HepG2 (cell line): ENCODE data around the gene CNP. TPM values are rescaled to one million over a fixed set of nuclear protein-coding genes. Genes with fewer than 3 reads are reported as not detected.

Experiments
- ARNT2 ChIP-seq: sonication (generic); formaldehyde crosslinking; IDR thresholded peaks from 2 replicates; pipeline ENCODE4 v1.8.0; 2022; ENCODE audit warnings: mild to moderate bottlenecking, low read depth, missing genetic modification reagents, moderate library complexity
- BRCA1 ChIP-seq: sonication (generic); formaldehyde crosslinking; IDR thresholded peaks from 2 replicates; pipeline ENCODE4 v1.4.0; 2020; ENCODE audit warnings: missing genetic modification reagents
- GZF1 ChIP-seq: sonication (generic); formaldehyde crosslinking; IDR thresholded peaks from 2 replicates; pipeline ENCODE4 v1.5.1; 2020; ENCODE audit warnings: mild to moderate bottlenecking, missing genetic modification reagents
- KAT8 ChIP-seq: IDR thresholded peaks from 2 replicates; pipeline ENCODE4 v1.6.1; 2016; ENCODE audit warnings: missing genetic modification reagents, missing compliant biosample characterization
- KDM5A ChIP-seq: fragments of 200-600 bp; sonication (generic); IDR thresholded peaks from 2 replicates; pipeline ENCODE4 v1.7.0; 2018; ENCODE audit warnings: antibody characterized with exemption, mild to moderate bottlenecking, low read length, borderline replicate concordance
- KLF16 ChIP-seq, 2 experiments: sonication (generic) in 1 of 2; formaldehyde crosslinking in 1 of 2; IDR thresholded peaks; 2 replicates each; pipeline versions ENCODE4 v1.6.1 to v1.8.0; 2016 to 2023; ENCODE audit warnings: missing genetic modification reagents in 2 of 2, missing compliant biosample characterization in 1 of 2
- MEF2D ChIP-seq: sonication (generic); formaldehyde crosslinking; IDR thresholded peaks from 2 replicates; pipeline ENCODE4 v1.5.1; 2020; ENCODE audit warnings: mild to moderate bottlenecking, missing genetic modification reagents
- MEIS2 ChIP-seq: sonication (generic); formaldehyde crosslinking; IDR thresholded peaks from 2 replicates; pipeline ENCODE4 v1.9.0; 2021; ENCODE audit warnings: mild to moderate bottlenecking, missing genetic modification reagents
- MXI1 ChIP-seq: IDR thresholded peaks from 3 replicates; pipeline ENCODE4 v1.6.1; 2012; ENCODE audit warnings: low read depth, low read length, inconsistent platforms, borderline replicate concordance
- PCBP1 ChIP-seq: fragments of 200-400 bp; formaldehyde crosslinking; IDR thresholded peaks from 2 replicates; pipeline ENCODE4 v1.6.1; 2017; ENCODE audit warnings: mild to moderate bottlenecking, low read depth, low read length, borderline replicate concordance
- SKI ChIP-seq: fragments of 450-650 bp; IDR thresholded peaks from one replicate; pipeline ENCODE4 v1.6.1; 2018; ENCODE audit warnings: mild to moderate bottlenecking; ENCODE audit not compliant: partially characterized antibody
- WIZ ChIP-seq: sonication (generic); formaldehyde crosslinking; IDR thresholded peaks from 2 replicates; pipeline ENCODE4 v1.5.1; 2020; ENCODE audit warnings: mild to moderate bottlenecking, missing genetic modification reagents
- ZNF329 ChIP-seq: sonication (generic); formaldehyde crosslinking; IDR thresholded peaks from 2 replicates; pipeline ENCODE4 v1.9.0; 2021; ENCODE audit warnings: low read depth, mild to moderate bottlenecking, missing genetic modification reagents
- ZNF430 ChIP-seq: sonication (generic); formaldehyde crosslinking; IDR thresholded peaks from 2 replicates; pipeline ENCODE4 v1.9.0; 2021; ENCODE audit warnings: mild to moderate bottlenecking, missing genetic modification reagents
- ZZZ3 ChIP-seq: sonication (generic); formaldehyde crosslinking; IDR thresholded peaks from 2 replicates; pipeline ENCODE4 v1.4.0; 2020; ENCODE audit warnings: missing genetic modification reagents, mild to moderate bottlenecking, borderline replicate concordance
- polyA plus RNA-seq, 8 experiments: library from polyadenylated mRNA; depleted of rRNA in 3 of 8; stranded (reverse) in 7 of 8; unstranded in 1 of 8; fragments of >200 nt; fragmentation: Illumina TruSeq in 4 of 8; extraction: Trizol in 4 of 8; gene quantifications; 2 replicates each; pipeline versions ENCODE4 v1.2.1 to v1.2.3, GENCODE V29; 2011 to 2016; ENCODE audit warnings: low read depth in 4 of 8, missing spikeins in 1 of 8, mixed read lengths in 1 of 8; ENCODE audit not compliant: insufficient read depth in 1 of 8
- total RNA-seq, 5 experiments: library from RNA; depleted of rRNA; stranded (reverse); fragments of >200 nt; fragmentation: Illumina TruSeq; extraction: Trizol; gene quantifications; 2 replicates each; pipeline ENCODE4 v1.2.3, GENCODE V29; 2016; ENCODE audit warnings: low read depth in 1 of 5
- TF ChIP-seq, protein P1 (sequence below), 2 experiments: IDR thresholded peaks; 2 replicates each; pipeline ENCODE4 v1.6.1; 2011 to 2012; ENCODE audit warnings: low read length in 2 of 2, borderline replicate concordance in 1 of 2, low read depth in 1 of 2, mild to moderate bottlenecking in 1 of 2, moderate library complexity in 1 of 2
- TF ChIP-seq, protein P2 (sequence below): sonication (generic); formaldehyde crosslinking; IDR thresholded peaks from 2 replicates; pipeline ENCODE4 v1.4.0; 2020; ENCODE audit warnings: mild to moderate bottlenecking, missing genetic modification reagents

Gene CNP
- total and polyA plus RNA-seq, 2 of the 13 experiments (the other 11 are each of a cell fraction or from before 2014, with no cell fraction given): 97.2 to 161 TPM

DNA sequence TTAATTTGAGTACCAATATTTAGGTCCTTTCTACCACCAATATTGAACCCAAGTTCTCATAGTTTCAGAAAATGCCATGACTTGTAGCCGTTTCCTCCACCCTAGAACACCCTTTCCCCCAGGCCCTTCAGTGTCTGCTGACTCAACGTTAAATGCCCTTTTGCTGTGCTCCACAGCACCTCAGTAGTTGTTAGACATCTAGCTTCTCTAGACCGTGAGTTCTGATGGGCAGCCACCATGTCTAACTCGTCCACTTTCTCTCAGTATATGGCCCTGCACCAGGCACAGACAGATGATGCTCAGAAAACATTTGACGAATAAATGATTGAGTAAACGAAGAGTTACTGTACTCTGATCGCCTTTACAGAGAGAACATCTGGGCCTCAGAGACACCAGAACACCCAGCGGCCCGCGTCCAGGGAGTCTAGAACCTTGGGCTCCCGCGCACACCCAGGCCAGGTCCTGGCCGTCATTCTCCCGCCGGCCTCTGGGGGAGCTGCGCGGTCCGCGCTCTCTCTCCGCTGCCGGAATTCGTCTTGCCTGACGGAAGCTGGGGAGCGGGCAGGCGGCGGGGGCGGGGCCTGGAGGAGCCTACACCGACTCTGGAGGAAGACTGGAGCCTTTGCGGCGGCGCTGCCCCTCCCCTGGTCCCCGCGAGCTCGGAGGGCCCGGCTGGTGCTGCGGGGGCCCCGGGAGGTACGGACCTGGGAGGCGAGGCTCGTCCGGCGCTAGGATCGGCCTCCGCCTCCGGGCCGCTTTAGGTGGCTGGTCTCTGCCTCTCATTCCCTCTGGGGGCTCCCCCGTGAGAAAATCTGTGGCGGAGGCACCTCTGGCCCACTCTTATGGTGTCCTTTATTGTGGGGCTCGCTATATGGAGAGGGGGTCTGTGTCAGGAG lies 53.2 kb downstream of the CNP start, which contains the start of gene NKIRAS2 (continued):
- TF ChIP-seq, protein P1, sequence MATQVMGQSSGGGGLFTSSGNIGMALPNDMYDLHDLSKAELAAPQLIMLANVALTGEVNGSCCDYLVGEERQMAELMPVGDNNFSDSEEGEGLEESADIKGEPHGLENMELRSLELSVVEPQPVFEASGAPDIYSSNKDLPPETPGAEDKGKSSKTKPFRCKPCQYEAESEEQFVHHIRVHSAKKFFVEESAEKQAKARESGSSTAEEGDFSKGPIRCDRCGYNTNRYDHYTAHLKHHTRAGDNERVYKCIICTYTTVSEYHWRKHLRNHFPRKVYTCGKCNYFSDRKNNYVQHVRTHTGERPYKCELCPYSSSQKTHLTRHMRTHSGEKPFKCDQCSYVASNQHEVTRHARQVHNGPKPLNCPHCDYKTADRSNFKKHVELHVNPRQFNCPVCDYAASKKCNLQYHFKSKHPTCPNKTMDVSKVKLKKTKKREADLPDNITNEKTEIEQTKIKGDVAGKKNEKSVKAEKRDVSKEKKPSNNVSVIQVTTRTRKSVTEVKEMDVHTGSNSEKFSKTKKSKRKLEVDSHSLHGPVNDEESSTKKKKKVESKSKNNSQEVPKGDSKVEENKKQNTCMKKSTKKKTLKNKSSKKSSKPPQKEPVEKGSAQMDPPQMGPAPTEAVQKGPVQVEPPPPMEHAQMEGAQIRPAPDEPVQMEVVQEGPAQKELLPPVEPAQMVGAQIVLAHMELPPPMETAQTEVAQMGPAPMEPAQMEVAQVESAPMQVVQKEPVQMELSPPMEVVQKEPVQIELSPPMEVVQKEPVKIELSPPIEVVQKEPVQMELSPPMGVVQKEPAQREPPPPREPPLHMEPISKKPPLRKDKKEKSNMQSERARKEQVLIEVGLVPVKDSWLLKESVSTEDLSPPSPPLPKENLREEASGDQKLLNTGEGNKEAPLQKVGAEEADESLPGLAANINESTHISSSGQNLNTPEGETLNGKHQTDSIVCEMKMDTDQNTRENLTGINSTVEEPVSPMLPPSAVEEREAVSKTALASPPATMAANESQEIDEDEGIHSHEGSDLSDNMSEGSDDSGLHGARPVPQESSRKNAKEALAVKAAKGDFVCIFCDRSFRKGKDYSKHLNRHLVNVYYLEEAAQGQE (IDR thresholded peaks at IDR 0.05; ENCODE audit: borderline replicate concordance in 1 of 2, low read depth in 1 of 2, low read length in 2 of 2): peak in 1 of 2 experiments; percentile 67; a peak in 1 of 4 replicates
- no peak for TF ChIP-seq GZF1
- TF ChIP-seq KDM5A: peak; percentile 92
- TF ChIP-seq KLF16 (CRISPR knock-in tag; IDR thresholded peaks at IDR 0.05): peak in 1 of 2 experiments; percentile 95; a peak in 2 of 4 replicates
- TF ChIP-seq SKI: peak; percentile 63
- no peak for TF ChIP-seq BRCA1 (CRISPR knock-in tag)
- peak; percentile 59 for TF ChIP-seq WIZ (CRISPR knock-in tag)
- TF ChIP-seq ZNF430 (CRISPR knock-in tag): peak; percentile 72; the same call in 1 of the 2 replicates
- TF ChIP-seq MXI1: peak; percentile 84; the same call in 1 of the 3 replicates
- peak; percentile 93; the same call in 1 of the 2 replicates for TF ChIP-seq ZZZ3 (CRISPR knock-in tag)
- peak; percentile 99 for TF ChIP-seq KAT8 (CRISPR knock-in tag)
- TF ChIP-seq, protein P2, sequence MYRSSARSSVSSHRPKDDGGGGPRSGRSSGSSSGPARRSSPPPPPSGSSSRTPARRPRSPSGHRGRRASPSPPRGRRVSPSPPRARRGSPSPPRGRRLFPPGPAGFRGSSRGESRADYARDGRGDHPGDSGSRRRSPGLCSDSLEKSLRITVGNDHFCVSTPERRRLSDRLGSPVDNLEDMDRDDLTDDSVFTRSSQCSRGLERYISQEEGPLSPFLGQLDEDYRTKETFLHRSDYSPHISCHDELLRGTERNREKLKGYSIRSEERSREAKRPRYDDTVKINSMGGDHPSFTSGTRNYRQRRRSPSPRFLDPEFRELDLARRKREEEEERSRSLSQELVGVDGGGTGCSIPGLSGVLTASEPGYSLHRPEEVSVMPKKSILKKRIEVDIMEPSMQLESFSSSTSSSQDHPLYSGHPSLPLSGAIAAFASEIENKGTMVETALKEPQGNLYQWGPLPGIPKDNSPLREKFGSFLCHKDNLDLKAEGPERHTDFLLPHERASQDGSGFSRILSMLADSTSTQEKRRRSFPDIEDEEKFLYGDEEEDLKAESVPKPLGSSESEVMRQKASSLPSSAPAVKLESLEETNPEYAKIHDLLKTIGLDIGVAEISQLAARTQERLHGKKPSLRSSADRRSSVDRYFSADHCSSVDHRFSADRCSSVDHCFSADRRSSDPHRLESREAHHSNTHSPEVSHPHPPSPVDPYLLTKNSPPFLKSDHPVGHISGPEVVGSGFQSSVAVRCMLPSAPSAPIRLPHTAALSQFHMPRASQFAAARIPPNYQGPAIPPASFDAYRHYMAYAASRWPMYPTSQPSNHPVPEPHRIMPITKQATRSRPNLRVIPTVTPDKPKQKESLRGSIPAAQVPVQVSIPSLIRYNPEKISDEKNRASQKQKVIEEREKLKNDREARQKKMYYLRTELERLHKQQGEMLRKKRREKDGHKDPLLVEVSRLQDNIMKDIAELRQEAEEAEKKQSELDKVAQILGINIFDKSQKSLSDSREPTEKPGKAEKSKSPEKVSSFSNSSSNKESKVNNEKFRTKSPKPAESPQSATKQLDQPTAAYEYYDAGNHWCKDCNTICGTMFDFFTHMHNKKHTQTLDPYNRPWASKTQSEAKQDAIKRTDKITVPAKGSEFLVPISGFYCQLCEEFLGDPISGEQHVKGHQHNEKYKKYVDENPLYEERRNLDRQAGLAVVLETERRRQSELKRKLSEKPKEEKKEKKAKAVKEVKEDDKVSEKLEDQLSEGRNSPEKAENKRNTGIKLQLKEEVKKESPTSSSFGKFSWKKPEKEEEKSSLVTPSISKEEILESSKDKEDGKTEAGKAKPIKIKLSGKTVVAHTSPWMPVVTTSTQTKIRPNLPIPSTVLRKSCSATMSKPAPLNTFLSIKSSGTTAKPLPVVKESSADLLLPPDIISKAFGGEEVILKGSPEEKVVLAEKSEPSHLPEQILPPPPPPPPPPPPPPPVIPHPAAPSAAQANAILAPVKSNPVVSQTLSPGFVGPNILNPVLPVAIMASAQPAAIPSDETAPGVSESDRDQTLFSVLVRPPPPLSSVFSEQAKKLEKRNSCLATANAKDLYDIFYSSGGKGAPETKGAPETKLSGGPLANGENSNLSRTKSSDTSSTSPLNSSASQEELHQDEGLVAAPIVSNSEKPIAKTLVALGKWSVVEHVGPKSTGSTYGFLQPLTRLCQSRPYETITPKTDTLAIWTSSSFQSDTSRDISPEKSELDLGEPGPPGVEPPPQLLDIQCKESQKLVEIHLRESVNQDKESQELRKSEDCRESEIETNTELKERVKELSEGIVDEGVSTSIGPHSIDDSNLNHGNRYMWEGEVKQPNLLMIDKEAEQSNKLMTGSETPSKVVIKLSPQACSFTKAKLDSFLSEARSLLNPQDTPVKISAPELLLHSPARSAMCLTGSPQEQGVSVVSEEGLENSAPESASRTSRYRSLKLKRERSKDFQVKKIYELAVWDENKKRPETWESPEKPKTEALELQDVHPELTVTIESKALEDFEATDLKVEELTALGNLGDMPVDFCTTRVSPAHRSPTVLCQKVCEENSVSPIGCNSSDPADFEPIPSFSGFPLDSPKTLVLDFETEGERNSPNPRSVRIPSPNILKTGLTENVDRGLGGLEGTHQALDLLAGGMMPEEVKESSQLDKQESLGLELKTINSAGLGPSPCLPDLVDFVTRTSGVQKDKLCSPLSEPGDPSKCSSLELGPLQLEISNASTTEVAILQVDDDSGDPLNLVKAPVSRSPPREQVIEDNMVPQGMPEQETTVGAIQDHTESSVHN (CRISPR knock-in tag): no peak
- TF ChIP-seq ARNT2 (CRISPR knock-in tag): 0 out of 2 replicates have a peak, but pooled peaks have one; percentile 63
- TF ChIP-seq MEIS2 (CRISPR knock-in tag): peak; percentile 91; the same call in 1 of the 2 replicates
- TF ChIP-seq MEF2D: peak; percentile 92; the same call in 1 of the 2 replicates
- no peak for TF ChIP-seq PCBP1
- no peak for TF ChIP-seq ZNF329 (CRISPR knock-in tag)
